Measurements from ENCODE around the gene OR51B4. TPM values are rescaled to one million over a fixed set of nuclear protein-coding genes. Genes with fewer than 3 reads are reported as not detected.
"Not testable (repeated sequence)": the region's sequence is repeated elsewhere in the genome, so short reads cannot be mapped to it uniquely, and the experiment has no call there.

The OR51B4 gene
- total RNA-seq, 6 donors from 2014 or later, result 0.27 TPM; not detected in 5

- Histone ChIP-seq H3K4me1 (no peaks in the 10 kb centered on the region), H3K9me3 (no peaks in the 10 kb centered on the region), H3K36me3 (no peaks in the 10 kb centered on the region), H3K27ac (no peak overlapping the region), H3K27me3 (no peaks in the 10 kb centered on the region), H3K4me3 (no peak overlapping the region)
- DNase-seq, result no peak
- no peak for ATAC-seq (ENCODE audit: low FRiP score in 2 of 2)
- 57 to 66% methylated on average over 3 of the region's 3 CpGs for WGBS, 2 donors
- no peak for TF ChIP-seq POLR2AphosphoS5 (IDR thresholded peaks at IDR 0.05)
- no peak for TF ChIP-seq CTCF (IDR thresholded peaks at IDR 0.05)
- no peak for TF ChIP-seq POLR2A (IDR thresholded peaks at IDR 0.05)
- no peak for TF ChIP-seq EP300 (IDR thresholded peaks at IDR 0.05)
Observed at GRCh38 chr11:5345831-5346230, 44.1 kb upstream of the OR51B4 start.

GRCh38 chr11:5343474-5344335 lies 42.0 kb upstream of the OR51B4 start, which contains the start of gene OR51B5:
OR51B5 (minus strand) TSS chr11:5343524; CDS start chr11:5343524, 0 bp downstream.
- TF ChIP-seq EP300 (IDR thresholded peaks at IDR 0.05), result no peak
- TF ChIP-seq POLR2A (IDR thresholded peaks at IDR 0.05), result no peak
- TF ChIP-seq POLR2AphosphoS5 (IDR thresholded peaks at IDR 0.05), result no peak
- TF ChIP-seq CTCF (IDR thresholded peaks at IDR 0.05), result no peak
- no peak for DNase-seq
- Histone ChIP-seq H3K36me3 (no peaks in the 10 kb centered on the region), H3K27ac (no peak within 1 kb of the TSS), H3K27me3 (no peaks in the 10 kb centered on the region), H3K9me3 (no peaks in the 10 kb centered on the region), H3K4me3 (no peak within 1 kb of the TSS), H3K4me1 (no peaks in the 10 kb centered on the region)
- ATAC-seq (ENCODE audit: low FRiP score in 2 of 2), result no peak
- 74 to 85% methylated on average over 6 of the region's 6 CpGs for WGBS, 2 donors

- DNase-seq (no peak), ATAC-seq (ENCODE audit: low FRiP score in 2 of 2) (no peak)
- no peak for TF ChIP-seq EP300 (IDR thresholded peaks at IDR 0.05)
- no peak for TF ChIP-seq POLR2A (IDR thresholded peaks at IDR 0.05)
- no peak for TF ChIP-seq CTCF (IDR thresholded peaks at IDR 0.05)
- no peak for TF ChIP-seq POLR2AphosphoS5 (IDR thresholded peaks at IDR 0.05)
- H3K4me3 ChIP-seq, result no peak overlapping the region
- no peaks in the 10 kb centered on the region for H3K9me3 ChIP-seq
- 78 to 88% methylated on average over 1 of the region's 1 CpG for WGBS, 2 donors
- H3K4me1 ChIP-seq, result no peaks in the 10 kb centered on the region
- no peak overlapping the region for H3K27ac ChIP-seq
- no peaks in the 10 kb centered on the region for H3K36me3 ChIP-seq
- H3K27me3 ChIP-seq, result no peaks in the 10 kb centered on the region
Observed at GRCh38 chr11:5339771-5340322, 38.1 kb upstream of the OR51B4 start.

GRCh38 chr11:5337253-5337652 lies 35.5 kb upstream of the OR51B4 start:
- 59 to 85% methylated on average over 1 of the region's 1 CpG for WGBS, 2 donors

GRCh38 chr11:5336331-5336730 lies 34.6 kb upstream of the OR51B4 start:
- Histone ChIP-seq H3K4me3 (no peak overlapping the region), H3K9me3 (no peaks in the 10 kb centered on the region), H3K27ac (no peak overlapping the region), H3K27me3 (no peaks in the 10 kb centered on the region), H3K4me1 (no peaks in the 10 kb centered on the region), H3K36me3 (no peaks in the 10 kb centered on the region)
- ATAC-seq (ENCODE audit: low FRiP score in 2 of 2) (no peak), DNase-seq (no peak)
- no peak for TF ChIP-seq CTCF (IDR thresholded peaks at IDR 0.05)
- TF ChIP-seq POLR2A (IDR thresholded peaks at IDR 0.05), result no peak
- TF ChIP-seq POLR2AphosphoS5 (IDR thresholded peaks at IDR 0.05), result no peak
- no peak for TF ChIP-seq EP300 (IDR thresholded peaks at IDR 0.05)

More at GRCh38 chr11:5337253-5337652, 35.5 kb upstream of the OR51B4 start:
- H3K27ac ChIP-seq; ATAC-seq (ENCODE audit: low FRiP score in 2 of 2); H3K9me3 ChIP-seq; H3K4me1 ChIP-seq; DNase-seq; H3K36me3 ChIP-seq; H3K4me3 ChIP-seq; H3K27me3 ChIP-seq: not testable (repeated sequence)
